IPS-20b (cell line): ENCODE data around the gene MTX2.
"Not testable (repeated sequence)": the region's sequence is repeated elsewhere in the genome, so short reads cannot be mapped to it uniquely, and the experiment has no call there.

Experiments
- H3K27ac ChIP-seq: one replicate; pipeline ENCODE4 v1.5.1; 2013; ENCODE audit warnings: low read length
- H3K27me3 ChIP-seq: 2 replicates; pipeline ENCODE4 v1.6.1; 2013; ENCODE audit warnings: mild to moderate bottlenecking, low read length, inconsistent platforms; ENCODE audit not compliant: insufficient read depth
- H3K36me3 ChIP-seq: 2 replicates; pipeline ENCODE4 v1.6.1; 2013; ENCODE audit warnings: low read depth, mild to moderate bottlenecking, inconsistent platforms, low read length, moderate library complexity; ENCODE audit not compliant: insufficient read depth
- H3K4me1 ChIP-seq: 2 replicates; pipeline ENCODE4 v1.6.1; 2013; ENCODE audit warnings: mild to moderate bottlenecking, control low read depth, inconsistent platforms, low read length, moderate library complexity; ENCODE audit not compliant: insufficient read depth
- H3K4me3 ChIP-seq: 2 replicates; pipeline ENCODE4 v1.5.1; 2013; ENCODE audit warnings: mild to moderate bottlenecking, low read length, inconsistent platforms
- H3K9ac ChIP-seq: 2 replicates; pipeline ENCODE4 v1.6.1; 2013; ENCODE audit warnings: low read depth, mild to moderate bottlenecking, inconsistent platforms, low read length, moderate library complexity
- H3K9me3 ChIP-seq: 2 replicates; pipeline ENCODE4 v1.6.1; 2013; ENCODE audit warnings: mild to moderate bottlenecking, low read depth, low read length, inconsistent platforms; ENCODE audit not compliant: insufficient read depth

MTX2 gene

GRCh38 chr2:176291809-176292283 lies 22.6 kb downstream of the MTX2 start:
- Histone ChIP-seq H3K36me3 (no peaks in the 10 kb centered on the region), H3K9ac (no peak overlapping the region), H3K4me3 (no peak overlapping the region), H3K27me3 (no peaks in the 10 kb centered on the region), H3K9me3 (no peaks in the 10 kb centered on the region), H3K27ac (no peak overlapping the region), H3K4me1 (peaks cover 4% of the 10 kb centered on the region; the same call in 1 of the 2 replicates)

GRCh38 chr2:176292608-176293007 lies 23.4 kb downstream of the MTX2 start:
- H3K9me3 ChIP-seq: no peaks in the 10 kb centered on the region
- H3K27me3 ChIP-seq: no peaks in the 10 kb centered on the region
- no peaks in the 10 kb centered on the region for H3K36me3 ChIP-seq
- peaks cover 4% of the 10 kb centered on the region; the same call in 1 of the 2 replicates for H3K4me1 ChIP-seq
- H3K27ac ChIP-seq: no peak overlapping the region
- no peak overlapping the region for H3K9ac ChIP-seq
- no peak overlapping the region for H3K4me3 ChIP-seq

- Histone ChIP-seq H3K9me3 (no peaks in the 10 kb centered on the region), H3K27me3 (no peaks in the 10 kb centered on the region), H3K36me3 (no peaks in the 10 kb centered on the region), H3K27ac (no peak overlapping the region), H3K4me3 (no peak overlapping the region), H3K9ac (no peak overlapping the region), H3K4me1 (peaks cover 4% of the 10 kb centered on the region; the same call in 1 of the 2 replicates)
These were observed 24.1 kb downstream of the MTX2 start for GRCh38 chr2:176293334-176293733.

GRCh38 chr2:176297067-176297466 lies 27.8 kb downstream of the MTX2 start:
- Histone ChIP-seq H3K27ac (no peak overlapping the region), H3K4me3 (no peak overlapping the region), H3K9ac (no peak overlapping the region), H3K4me1 (peaks cover 3% of the 10 kb centered on the region; the same call in 1 of the 2 replicates), H3K27me3 (no peaks in the 10 kb centered on the region), H3K9me3 (no peaks in the 10 kb centered on the region), H3K36me3 (peaks cover 12% of the 10 kb centered on the region)

GRCh38 chr2:176297737-176298136 lies 28.5 kb downstream of the MTX2 start:
- H3K9me3 ChIP-seq: no peaks in the 10 kb centered on the region
- H3K27ac ChIP-seq: no peak overlapping the region
- H3K36me3 ChIP-seq: peaks cover 14% of the 10 kb centered on the region
- no peak overlapping the region for H3K9ac ChIP-seq
- no peak overlapping the region for H3K4me3 ChIP-seq
- no peaks in the 10 kb centered on the region for H3K27me3 ChIP-seq
- peaks cover 3% of the 10 kb centered on the region; the same call in 1 of the 2 replicates for H3K4me1 ChIP-seq

GRCh38 chr2:176306020-176306419 lies 36.8 kb downstream of the MTX2 start:
- not testable (repeated sequence) for H3K9me3 ChIP-seq, H3K27me3 ChIP-seq, H3K4me1 ChIP-seq, H3K4me3 ChIP-seq, H3K9ac ChIP-seq, H3K27ac ChIP-seq
- H3K36me3 ChIP-seq: peaks cover 19% of the 10 kb centered on the region

GRCh38 chr2:176317199-176317598 lies 48.0 kb downstream of the MTX2 start:
- Histone ChIP-seq H3K9me3 (no peaks in the 10 kb centered on the region), H3K27ac (no peak overlapping the region), H3K4me3 (no peak overlapping the region), H3K36me3 (peaks cover 3% of the 10 kb centered on the region; the same call in 1 of the 2 replicates), H3K4me1 (peaks cover 11% of the 10 kb centered on the region; the same call in 1 of the 2 replicates), H3K27me3 (no peaks in the 10 kb centered on the region), H3K9ac (no peak overlapping the region)

GRCh38 chr2:176317623-176318065 lies 48.4 kb downstream of the MTX2 start:
- H3K9me3 ChIP-seq: no peaks in the 10 kb centered on the region
- H3K36me3 ChIP-seq: peaks cover 3% of the 10 kb centered on the region; the same call in 1 of the 2 replicates
- no peak overlapping the region for H3K27ac ChIP-seq
- no peaks in the 10 kb centered on the region for H3K27me3 ChIP-seq
- H3K4me3 ChIP-seq: no peak overlapping the region
- H3K4me1 ChIP-seq: peaks cover 11% of the 10 kb centered on the region; the same call in 1 of the 2 replicates
- no peak overlapping the region for H3K9ac ChIP-seq

- Histone ChIP-seq H3K9ac (no peak overlapping the region), H3K4me1 (peaks cover 34% of the 10 kb centered on the region; the same call in 1 of the 2 replicates), H3K36me3 (no peaks in the 10 kb centered on the region), H3K9me3 (no peaks in the 10 kb centered on the region), H3K27ac (no peak overlapping the region), H3K27me3 (no peaks in the 10 kb centered on the region), H3K4me3 (no peak overlapping the region)
These were observed 52.7 kb downstream of the MTX2 start for GRCh38 chr2:176321916-176322315.

- peaks cover 18% of the 10 kb centered on the region for H3K36me3 ChIP-seq
- no peak overlapping the region for H3K27ac ChIP-seq
- no peak overlapping the region for H3K9ac ChIP-seq
- H3K4me3 ChIP-seq: no peak overlapping the region
- H3K9me3 ChIP-seq: no peaks in the 10 kb centered on the region
- no peaks in the 10 kb centered on the region for H3K27me3 ChIP-seq
- peaks cover 33% of the 10 kb centered on the region; the same call in 1 of the 2 replicates for H3K4me1 ChIP-seq
These were observed 55.6 kb downstream of the MTX2 start for GRCh38 chr2:176324862-176325261.

- H3K27me3 ChIP-seq: no peaks in the 10 kb centered on the region
- peak overlapping the region; percentile 15; the same call in 1 of the 2 replicates for H3K4me3 ChIP-seq
- peaks cover 24% of the 10 kb centered on the region for H3K36me3 ChIP-seq
- H3K9me3 ChIP-seq: no peaks in the 10 kb centered on the region
- no peak overlapping the region for H3K27ac ChIP-seq
- peaks cover 33% of the 10 kb centered on the region; the same call in 1 of the 2 replicates for H3K4me1 ChIP-seq
- no peak overlapping the region for H3K9ac ChIP-seq
These were observed 56.5 kb downstream of the MTX2 start for GRCh38 chr2:176325732-176326131.

- H3K27me3 ChIP-seq: no peaks in the 10 kb centered on the region
- H3K27ac ChIP-seq: no peak overlapping the region
- peaks cover 43% of the 10 kb centered on the region; the same call in 1 of the 2 replicates for H3K4me1 ChIP-seq
- peaks cover 24% of the 10 kb centered on the region for H3K36me3 ChIP-seq
- H3K9me3 ChIP-seq: no peaks in the 10 kb centered on the region
- no peak overlapping the region for H3K9ac ChIP-seq
- H3K4me3 ChIP-seq: no peak overlapping the region
These were observed 58.9 kb downstream of the MTX2 start for GRCh38 chr2:176328149-176328548.
